HK-2 (cell line): Measurements from ENCODE around the gene ZMYND12.

Source experiments
- DNase-seq: peaks from one replicate; pipeline ENCODE4 v3.0.0-alpha.2; 2018; ENCODE audit not compliant: unreplicated experiment

Gene ZMYND12

DNA sequence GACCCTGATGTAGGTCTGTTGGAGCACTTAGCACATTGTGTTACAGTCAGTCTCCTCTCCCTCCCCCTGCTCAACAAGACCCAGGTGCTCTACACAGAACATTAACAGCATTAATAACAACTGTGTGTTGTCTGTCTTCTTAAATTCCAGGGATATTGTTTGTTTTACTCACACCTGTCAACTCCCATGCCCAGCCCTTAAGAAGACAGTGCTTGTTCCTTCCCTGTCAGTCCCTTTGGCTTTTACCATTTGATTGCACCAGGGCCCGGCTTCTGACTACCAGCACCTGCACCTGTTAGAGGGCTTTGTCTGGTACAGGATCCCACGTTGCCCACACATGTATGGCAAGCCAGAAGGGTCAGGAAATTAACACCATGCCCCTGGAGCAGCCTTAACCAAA, 63.6 kb downstream of the ZMYND12 start:
- DNase-seq = no peak

- no peak for DNase-seq
These were observed 69.8 kb downstream of the ZMYND12 start for GRCh38 chr1:42386051-42386450.

DNA sequence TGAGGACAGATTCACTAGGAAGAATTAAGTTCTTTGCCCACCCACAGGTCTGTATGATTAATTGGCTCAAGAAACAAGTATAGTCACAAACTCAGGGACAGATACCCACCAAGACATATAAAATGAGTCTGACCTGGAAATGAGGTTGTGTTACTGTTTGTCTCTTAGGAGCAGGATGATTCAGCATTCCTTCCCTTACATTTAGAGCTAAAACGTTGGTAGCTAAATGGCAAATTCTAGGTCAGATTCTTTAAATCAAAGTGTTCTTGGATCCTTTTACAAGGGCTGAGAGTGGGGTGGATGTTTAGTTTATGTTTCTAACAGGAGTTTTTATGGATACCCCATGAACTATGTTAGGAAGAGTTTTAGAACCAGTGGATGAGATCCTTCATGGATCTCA, 70.5 kb downstream of the ZMYND12 start:
- no peak for DNase-seq

- DNase-seq = no peak
These were observed 74.5 kb downstream of the ZMYND12 start for GRCh38 chr1:42381280-42381673.

DNA sequence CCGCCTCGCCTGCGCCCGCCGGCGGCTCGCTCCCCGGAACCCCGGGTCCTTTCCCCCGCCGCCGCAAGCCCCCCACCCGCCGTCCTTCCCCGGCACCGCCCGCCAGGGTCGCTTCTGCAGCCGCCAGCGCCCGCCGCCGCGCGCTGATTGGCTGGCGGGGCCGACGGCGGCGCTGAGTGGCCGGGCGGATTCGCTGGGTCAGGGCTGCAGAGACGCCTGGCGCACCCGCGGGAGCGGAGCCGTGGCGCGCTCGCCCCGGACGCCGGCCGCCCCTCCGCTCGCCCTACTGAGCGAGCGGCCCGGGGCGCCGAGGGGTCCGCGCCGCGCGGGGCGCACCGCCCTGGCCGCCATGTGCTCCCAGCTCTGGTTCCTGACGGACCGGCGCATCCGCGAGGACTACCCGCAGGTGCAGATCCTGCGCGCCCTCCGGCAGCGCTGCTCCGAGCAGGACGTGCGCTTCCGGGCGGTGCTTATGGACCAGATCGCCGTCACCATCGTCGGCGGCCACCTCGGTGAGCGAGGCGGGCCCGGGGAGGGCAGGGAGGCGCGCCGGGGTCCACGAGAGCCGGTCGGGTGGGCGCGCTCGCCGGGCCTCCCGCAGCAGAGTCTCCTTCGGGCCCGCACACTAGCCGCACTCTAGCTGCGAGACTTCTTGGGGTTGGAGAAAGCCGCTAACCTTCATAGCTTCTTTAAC, 75.1 kb downstream of the ZMYND12 start, which contains the start of gene RIMKLA:
Gene RIMKLA (plus strand): TSS at position 207 of the 694 bp plus-strand sequence. CDS start 143 bp downstream, at position 350.
- peak; percentile 35 for DNase-seq
